Transverse colon (tissue), 4 donors: ENCODE data around the gene LPAR1.

Experiments
- CTCF ChIP-seq, 5 experiments: fragments of 200-600 bp in 3 of 5; fragments of 450-650 bp in 2 of 5; sonication (generic) in 3 of 5; IDR thresholded peaks; 1 replicate in 2 of 5; 2 replicates in 3 of 5; pipeline ENCODE4 v1.5.1; 2016 to 2017; ENCODE audit warnings: antibody characterized with exemption in 5 of 5, inconsistent platforms in 3 of 5, mild to moderate bottlenecking in 2 of 5, moderate library complexity in 1 of 5
- EP300 ChIP-seq: sonication (generic); formaldehyde crosslinking; IDR thresholded peaks from one replicate; pipeline ENCODE4 v1.6.1; 2017; ENCODE audit warnings: antibody characterized with exemption, low read depth
- POLR2A ChIP-seq: fragments of 450-650 bp; IDR thresholded peaks from one replicate; pipeline ENCODE4 v1.6.1; 2016; ENCODE audit warnings: antibody characterized with exemption, mild to moderate bottlenecking, moderate library complexity
- POLR2AphosphoS5 ChIP-seq, 3 donors: sonication (generic); formaldehyde crosslinking; IDR thresholded peaks; one replicate each; pipeline ENCODE4 v1.6.1; 2016; ENCODE audit warnings: antibody characterized with exemption in 3 of 3

GRCh38 chr9:111016426-111017045 is 21.7 kb downstream of the LPAR1 start:
- TF ChIP-seq CTCF (IDR thresholded peaks at IDR 0.05) (no peak), POLR2A (no peak), EP300 (no peak), POLR2AphosphoS5 (IDR thresholded peaks at IDR 0.05) (peak in 1 of 3 donors; percentile 51)
